ENCODE data around the gene C2CD2. TPM values are rescaled to one million over a fixed set of nuclear protein-coding genes. Genes with fewer than 3 reads are reported as not detected.

C2CD2 gene
- total and polyA plus RNA-seq, 10 of the 15 experiments (the other 5 are each of a cell fraction or from before 2014, with no cell fraction given): 2.2 to 30.9 (median 9.9) TPM

GRCh38 chr21:41953831-41954653, at the start of gene C2CD2 (continued):
- no peak for TF ChIP-seq USF1 (IDR thresholded peaks at IDR 0.05; ENCODE audit: borderline replicate concordance, extremely low read length, insufficient read depth, low read depth, low read length)
- TF ChIP-seq ZNF274 (IDR thresholded peaks at IDR 0.05; ENCODE audit: insufficient read depth, insufficient read length): no peak
- no peak for TF ChIP-seq MYC (IDR thresholded peaks at IDR 0.05; ENCODE audit: insufficient read depth, insufficient read length, insufficient replicate concordance, low read length, severe bottlenecking)
- TF ChIP-seq CHD4 (IDR thresholded peaks at IDR 0.05): no peak
- TF ChIP-seq TAF1 (IDR thresholded peaks at IDR 0.05; ENCODE audit: borderline replicate concordance, low read depth, low read length): no peak
- no peak for TF ChIP-seq ATF7 (IDR thresholded peaks at IDR 0.05; ENCODE audit: low read depth)
- TF ChIP-seq CREM (IDR thresholded peaks at IDR 0.05; ENCODE audit: low read depth): no peak
- TF ChIP-seq BCL11A (IDR thresholded peaks at IDR 0.05; ENCODE audit: low read depth, low read length): no peak
- no peak for TF ChIP-seq PBX3 (IDR thresholded peaks at IDR 0.05; ENCODE audit: insufficient replicate concordance, low read depth, low read length)
- TF ChIP-seq ZNF207 (IDR thresholded peaks at IDR 0.05; ENCODE audit: borderline replicate concordance): no peak
- TF ChIP-seq RFX5 (IDR thresholded peaks at IDR 0.05; ENCODE audit: low read depth, low read length): no peak
- no peak for TF ChIP-seq CREB1 (IDR thresholded peaks at IDR 0.05; ENCODE audit: low read depth)
- no peak for TF ChIP-seq NFYB (IDR thresholded peaks at IDR 0.05; ENCODE audit: insufficient read depth, low read depth, low read length)
- no peak; a peak in 1 of 4 replicates for TF ChIP-seq EP300 (IDR thresholded peaks at IDR 0.05; ENCODE audit: borderline replicate concordance in 1 of 2, control insufficient read depth in 1 of 2, low read depth in 2 of 2, low read length in 2 of 2)
- no peak for TF ChIP-seq EZH2 (IDR thresholded peaks at IDR 0.05; ENCODE audit: borderline replicate concordance, control insufficient read depth, low read depth, low read length)
- peak in 1 of 2 experiments; percentile 24; a peak in 1 of 4 replicates for TF ChIP-seq IKZF2 (IDR thresholded peaks at IDR 0.05)
- TF ChIP-seq ZZZ3 (IDR thresholded peaks at IDR 0.05; ENCODE audit: control insufficient read depth, insufficient read length, low read depth): no peak
- no peak for TF ChIP-seq KDM1A (IDR thresholded peaks at IDR 0.05; ENCODE audit: borderline replicate concordance)
- no peak for TF ChIP-seq MTA2 (IDR thresholded peaks at IDR 0.05; ENCODE audit: low read depth)
- no peak for TF ChIP-seq YY1 (IDR thresholded peaks at IDR 0.05; ENCODE audit: low read depth, low read length)
- TF ChIP-seq PAX8 (IDR thresholded peaks at IDR 0.05): no peak
- no peak for TF ChIP-seq ATF3 (IDR thresholded peaks at IDR 0.05; ENCODE audit: borderline replicate concordance, extremely low read depth, low read depth, low read length)
- peak; percentile 65 for TF ChIP-seq MLLT1 (IDR thresholded peaks at IDR 0.05)
- TF ChIP-seq SMC3 (IDR thresholded peaks at IDR 0.05; ENCODE audit: borderline replicate concordance, low read length): no peak
- TF ChIP-seq ZNF217 (IDR thresholded peaks at IDR 0.05): no peak
- no peak for TF ChIP-seq SREBF2 (IDR thresholded peaks at IDR 0.05; ENCODE audit: low read length)
- peak; percentile 41; the same call in 1 of the 2 replicates for TF ChIP-seq NR2F1 (conservative IDR thresholded peaks at IDR 0.05)

Measured in GM12878 (cell line).